IMR-90 (cell line): ENCODE results near the gene ZNF33B. TPM values are rescaled to one million over a fixed set of nuclear protein-coding genes. Genes with fewer than 3 reads are reported as not detected.

Experiments used
- ATAC-seq: fragments of 200-7000 bp; cut with Tn5 transposase; 2 replicates; pipeline ENCODE4 v1.9.1; 2020; ENCODE audit warnings: low read depth, mild to moderate bottlenecking, moderate library complexity
- BruUV-seq: library from RNA; stranded (reverse); fragments of 400-500 nt; replicated peaks from 2 replicates; lab custom pipeline; 2021; lab: Mats Ljungman, UMichigan
- CTCF ChIA-PET: fragments of 300-600 bp; formaldehyde crosslinking; extraction: SDS; loops from one replicate; lab custom pipeline; 2021; ENCODE audit warnings: antibody characterized with exemption; lab: Yijun Ruan, JAX
- POLR2A ChIA-PET: fragments of 300-600 bp; sonication (Branson Sonifier 250); formaldehyde crosslinking; loops from one replicate; lab custom pipeline; 2022; ENCODE audit warnings: antibody characterized with exemption; ENCODE audit not compliant: unreplicated experiment; lab: Charles Lee
- DNase-seq: peaks from one replicate; pipeline ENCODE4 v3.0.0; 2013
- H2AFZ ChIP-seq: replicated peaks from 2 replicates; pipeline ENCODE3; 2013; ENCODE audit warnings: low read length, mild to moderate bottlenecking; ENCODE audit not compliant: poor library complexity
- H2AK5ac ChIP-seq: 2 replicates; pipeline ENCODE4 v1.6.1; 2013; ENCODE audit warnings: low read depth, low read length, inconsistent platforms
- H2AK9ac ChIP-seq: replicated peaks from 2 replicates; pipeline ENCODE3; 2013; ENCODE audit warnings: mild to moderate bottlenecking, low read depth, low read length, moderate library complexity; ENCODE audit not compliant: poor library complexity
- H2BK120ac ChIP-seq: 2 replicates; pipeline ENCODE4 v1.6.1; 2013; ENCODE audit warnings: low read depth, low read length, inconsistent platforms
- H2BK15ac ChIP-seq: 3 replicates; pipeline ENCODE4 v1.6.1; 2013; ENCODE audit warnings: low read depth, low read length, inconsistent platforms
- H2BK20ac ChIP-seq: 2 replicates; pipeline ENCODE4 v1.6.1; 2013; ENCODE audit warnings: low read depth, mild to moderate bottlenecking, inconsistent platforms, low read length, moderate library complexity
- H2BK5ac ChIP-seq: 2 replicates; pipeline ENCODE4 v1.6.1; 2013; ENCODE audit warnings: mild to moderate bottlenecking, low read depth, low read length, inconsistent platforms; ENCODE audit not compliant: poor library complexity, severe bottlenecking
- H3K14ac ChIP-seq: replicated peaks from 2 replicates; pipeline ENCODE4 v1.6.1; 2013; ENCODE audit warnings: low read depth, low read length, inconsistent platforms
- H3K18ac ChIP-seq: 2 replicates; pipeline ENCODE4 v1.6.1; 2013; ENCODE audit warnings: low read depth, low read length, control low read depth
- H3K23ac ChIP-seq: 2 replicates; pipeline ENCODE4 v1.6.1; 2013; ENCODE audit warnings: low read depth, low read length, inconsistent platforms
- H3K27ac ChIP-seq: 2 replicates; pipeline ENCODE4 v1.5.1; 2013; ENCODE audit warnings: mild to moderate bottlenecking, control low read depth, low read length; ENCODE audit not compliant: insufficient read depth
- H3K27me3 ChIP-seq: 2 replicates; pipeline ENCODE4 v1.6.1; 2013; ENCODE audit warnings: low read length; ENCODE audit not compliant: control insufficient read depth, insufficient read depth
- H3K36me3 ChIP-seq: 2 replicates; pipeline ENCODE4 v1.6.1; 2013; ENCODE audit warnings: low read length, mixed read lengths; ENCODE audit not compliant: control insufficient read depth, insufficient read depth
- H3K4ac ChIP-seq: 2 replicates; pipeline ENCODE4 v1.6.1; 2013; ENCODE audit warnings: low read depth, low read length, inconsistent platforms
- H3K4me1 ChIP-seq: 2 replicates; pipeline ENCODE4 v1.6.1; 2013; ENCODE audit warnings: low read length, mixed read lengths; ENCODE audit not compliant: control insufficient read depth, insufficient read depth
- H3K4me2 ChIP-seq: 2 replicates; pipeline ENCODE4 v1.6.1; 2013; ENCODE audit warnings: low read depth, mild to moderate bottlenecking, control low read depth, low read length, moderate library complexity
- H3K4me3 ChIP-seq: 2 replicates; pipeline ENCODE4 v1.5.1; 2013; ENCODE audit warnings: low read depth, mild to moderate bottlenecking, control low read depth, low read length, moderate library complexity; ENCODE audit not compliant: insufficient read depth
- H3K56ac ChIP-seq: 2 replicates; pipeline ENCODE4 v1.6.1; 2013; ENCODE audit warnings: low read length, inconsistent platforms; ENCODE audit not compliant: insufficient read depth; ENCODE audit errors: extremely low read depth
- H3K79me1 ChIP-seq, 2 experiments: 2 replicates each; pipeline ENCODE4 v1.6.1; 2013; ENCODE audit warnings: low read length in 2 of 2, inconsistent platforms in 1 of 2, low read depth in 1 of 2
- H3K9ac ChIP-seq: 2 replicates; pipeline ENCODE4 v1.6.1; 2013; ENCODE audit warnings: low read depth, low read length, control low read depth
- H3K9me1 ChIP-seq: 2 replicates; pipeline ENCODE4 v1.6.1; 2013; ENCODE audit warnings: low read length, inconsistent platforms; ENCODE audit not compliant: insufficient read depth
- H3K9me3 ChIP-seq: 2 replicates; pipeline ENCODE4 v1.6.1; 2013; ENCODE audit warnings: low read length; ENCODE audit not compliant: control insufficient read depth, insufficient read depth
- H4K20me1 ChIP-seq: 2 replicates; pipeline ENCODE4 v1.6.1; 2013; ENCODE audit warnings: low read length, inconsistent platforms; ENCODE audit not compliant: insufficient read depth
- H4K5ac ChIP-seq: 2 replicates; pipeline ENCODE4 v1.6.1; 2013; ENCODE audit warnings: mild to moderate bottlenecking, low read depth, low read length, control low read depth
- H4K8ac ChIP-seq, 2 experiments: 2 replicates each; pipeline ENCODE4 v1.6.1; 2013; ENCODE audit warnings: low read depth in 2 of 2, low read length in 2 of 2, control low read depth in 1 of 2, inconsistent platforms in 1 of 2
- H4K91ac ChIP-seq: 2 replicates; pipeline ENCODE4 v1.6.1; 2013; ENCODE audit warnings: low read depth, low read length, inconsistent platforms; ENCODE audit not compliant: insufficient read depth
- CEBPB ChIP-seq: IDR thresholded peaks from 2 replicates; pipeline ENCODE4 v1.6.1; 2012; ENCODE audit warnings: low read depth, low read length, improper control_type of control experiment
- NFE2L2 ChIP-seq: fragments of 150-350 bp; IDR thresholded peaks from 2 replicates; pipeline ENCODE4 v1.6.1; 2016; ENCODE audit warnings: low read depth, mild to moderate bottlenecking, low read length
- RAD21 ChIP-seq: IDR thresholded peaks from 2 replicates; pipeline ENCODE4 v1.6.1; 2012; ENCODE audit warnings: low read length, improper control_type of control experiment
- SMC3 ChIP-seq: fragments of 150-350 bp; IDR thresholded peaks from 2 replicates; pipeline ENCODE4 v1.6.1; 2016; ENCODE audit warnings: low read depth, mild to moderate bottlenecking, antibody characterized with exemption, low read length, moderate library complexity
- WGBS, 2 experiments: methylation state at CpG; one replicate each; pipeline versions ENCODE4 v1.1.5 to v1.1.7; 2013; ENCODE audit warnings: missing lambda C conversion rate in 2 of 2; ENCODE audit not compliant: insufficient read length in 1 of 2; ENCODE audit errors: extremely low coverage in 2 of 2; 5-methylcytosine and 5-hydroxymethylcytosine counted together
- dilution Hi-C: fragments of 300-500 bp; cut with HindIII; formaldehyde crosslinking; loops from one replicate; pipeline ENCODE4 v1.14.3; 2018; ENCODE audit warnings: low sequenced_read_pairs; ENCODE audit not compliant: unreplicated experiment
- in situ Hi-C: fragments of 300-500 bp; cut with MboI; formaldehyde crosslinking; loops from 3 replicates; pipeline ENCODE4 v1.14.3; 2019; ENCODE audit warnings: low sequenced_read_pairs, inconsistent platforms, mixed read lengths
- intact Hi-C: fragments of 100-400 bp; cut with micrococcal nuclease; formaldehyde crosslinking; loops from 2 replicates; pipeline ENCODE4 v1.10.0; 2022
- polyA plus RNA-seq, 3 experiments: library from polyadenylated mRNA; depleted of rRNA; stranded (reverse); fragments of >200 nt; gene quantifications; 2 replicates each; pipeline ENCODE4 v1.2.3, GENCODE V29; 2012; ENCODE audit warnings: low replicate concordance in 1 of 3
- total RNA-seq: library from RNA; depleted of rRNA; stranded (reverse); fragments of >200 nt; gene quantifications from 2 replicates; pipeline ENCODE4 v1.2.3, GENCODE V29; 2012
- TF ChIP-seq, protein P1 (sequence below): fragments of 150-350 bp; IDR thresholded peaks from 2 replicates; pipeline ENCODE4 v1.6.1; 2017; ENCODE audit warnings: mild to moderate bottlenecking, antibody characterized with exemption, low read length, low read depth

ZNF33B gene
- total and polyA plus RNA-seq, 2 of the 4 experiments (the other 2 are of a cell fraction), result 2.1 to 4.5 TPM

- no peaks in the 10 kb centered on the region; the same call in 1 of the 2 replicates for H3K27me3 ChIP-seq
- TF ChIP-seq CEBPB (no peak), SMC3 (no peak), RAD21 (no peak), NFE2L2 (no peak)
- TF ChIP-seq, protein P1, sequence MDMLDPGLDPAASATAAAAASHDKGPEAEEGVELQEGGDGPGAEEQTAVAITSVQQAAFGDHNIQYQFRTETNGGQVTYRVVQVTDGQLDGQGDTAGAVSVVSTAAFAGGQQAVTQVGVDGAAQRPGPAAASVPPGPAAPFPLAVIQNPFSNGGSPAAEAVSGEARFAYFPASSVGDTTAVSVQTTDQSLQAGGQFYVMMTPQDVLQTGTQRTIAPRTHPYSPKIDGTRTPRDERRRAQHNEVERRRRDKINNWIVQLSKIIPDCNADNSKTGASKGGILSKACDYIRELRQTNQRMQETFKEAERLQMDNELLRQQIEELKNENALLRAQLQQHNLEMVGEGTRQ, result no peak
- BruUV-seq, result no TSS peak
- DNase-seq (no peak), ATAC-seq (no peak)
- 43% methylated on average over 2 of the region's 4 CpGs; no CpG with 5 or more reads in 1 of the 2 experiments for WGBS, 2 experiments
- no peak overlapping the region for H2BK120ac ChIP-seq
- H3K4me1 ChIP-seq, result no peaks in the 10 kb centered on the region
- H3K36me3 ChIP-seq, result no peaks in the 10 kb centered on the region
- H3K18ac ChIP-seq, result no peak overlapping the region
- H2AFZ ChIP-seq, result no peak overlapping the region
- H2AK9ac ChIP-seq, result no peak overlapping the region
- no peak overlapping the region for H3K4me3 ChIP-seq
- no peak overlapping the region for H2BK15ac ChIP-seq
- dilution Hi-C loops, result no loop called here
- H4K20me1 ChIP-seq, result no peaks in the 10 kb centered on the region
- in situ Hi-C loops, result no loop called here
- no peak overlapping the region for H4K91ac ChIP-seq
- no peaks in the 10 kb centered on the region for H3K9me1 ChIP-seq
- no peak overlapping the region for H3K27ac ChIP-seq
- H3K23ac ChIP-seq, result no peak overlapping the region
- no peak overlapping the region for H4K5ac ChIP-seq
- H3K9me3 ChIP-seq, result no peaks in the 10 kb centered on the region
- intact Hi-C loops, result no loop called here
- H2BK20ac ChIP-seq, result no peak overlapping the region
- POLR2A ChIA-PET, result no interaction called here
- no peak overlapping the region for H3K4ac ChIP-seq
- no peak overlapping the region for H2AK5ac ChIP-seq
- H2BK5ac ChIP-seq, result no peak overlapping the region
- no peak overlapping the region for H3K14ac ChIP-seq
- H3K4me2 ChIP-seq, result no peak overlapping the region
- H3K56ac ChIP-seq, result no peak overlapping the region
- H3K79me1 ChIP-seq, result no peaks in the 10 kb centered on the region
- no peak overlapping the region for H4K8ac ChIP-seq
- H3K9ac ChIP-seq, result no peak overlapping the region
- CTCF ChIA-PET, result no interaction called here
These were observed 6.7 kb upstream of the ZNF33B start for GRCh38 chr10:42645103-42645502.
